ENCODE results near the gene BSND.

GRCh38 chr1:54959241-54959640 lies 39.5 kb upstream of the BSND start:
- TF ChIP-seq POLR2A (IDR thresholded peaks at IDR 0.05) (no peak), CTCF (IDR thresholded peaks at IDR 0.05) (no peak)
